ELF-1 (cell line): Measurements from ENCODE around the gene CYP1B1.
"Not testable (repeated sequence)": the region's sequence is repeated elsewhere in the genome, so short reads cannot be mapped to it uniquely, and the experiment has no call there.

Source experiments
- DNase-seq: peaks from one replicate; pipeline ENCODE4 v3.0.0-alpha.2; 2016; ENCODE audit warnings: low read depth, low spot score

CYP1B1 gene

DNA sequence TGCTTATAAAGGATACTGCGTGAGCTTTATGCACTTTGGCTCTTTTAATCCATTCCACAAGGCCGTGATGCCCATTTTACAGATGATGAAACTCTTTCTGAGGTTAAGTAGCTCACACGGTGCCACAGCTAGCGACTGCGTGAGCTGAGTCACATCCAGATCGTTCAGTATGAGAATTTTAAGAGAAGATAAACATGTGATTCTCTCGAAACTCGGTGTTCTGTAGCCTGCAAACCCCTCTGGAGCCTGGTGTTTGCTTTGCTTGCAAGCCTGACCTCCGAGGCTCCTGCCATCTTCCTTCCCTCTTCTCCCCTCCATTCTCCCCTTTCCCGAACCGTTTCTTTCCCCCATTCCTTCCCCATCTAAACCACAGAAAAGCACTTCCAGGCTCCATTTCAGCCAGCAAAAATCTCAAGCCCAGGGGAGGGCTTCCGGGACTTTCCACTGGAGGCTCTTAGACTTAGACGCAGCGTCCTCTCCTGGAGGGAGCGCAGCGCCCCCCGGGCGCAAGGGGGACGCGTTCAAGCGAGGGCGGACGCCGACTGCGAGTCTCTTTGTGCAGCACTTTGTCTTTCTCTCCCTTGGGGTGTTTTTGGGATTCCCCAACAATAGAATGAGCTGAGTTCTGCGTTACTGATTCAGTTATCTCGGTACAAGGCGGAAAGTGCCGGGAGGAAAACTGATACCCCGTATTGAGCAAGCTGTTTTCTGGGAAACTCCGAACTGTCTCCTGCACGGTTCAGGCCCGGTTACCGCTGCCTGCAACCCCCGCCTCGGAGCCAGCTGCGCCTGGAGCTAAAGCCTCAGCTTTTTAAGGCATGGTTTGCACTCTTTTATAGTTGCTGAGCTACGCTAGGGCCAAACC is 38.0 kb downstream of the CYP1B1 start:
- DNase-seq: peak; percentile 80

DNA sequence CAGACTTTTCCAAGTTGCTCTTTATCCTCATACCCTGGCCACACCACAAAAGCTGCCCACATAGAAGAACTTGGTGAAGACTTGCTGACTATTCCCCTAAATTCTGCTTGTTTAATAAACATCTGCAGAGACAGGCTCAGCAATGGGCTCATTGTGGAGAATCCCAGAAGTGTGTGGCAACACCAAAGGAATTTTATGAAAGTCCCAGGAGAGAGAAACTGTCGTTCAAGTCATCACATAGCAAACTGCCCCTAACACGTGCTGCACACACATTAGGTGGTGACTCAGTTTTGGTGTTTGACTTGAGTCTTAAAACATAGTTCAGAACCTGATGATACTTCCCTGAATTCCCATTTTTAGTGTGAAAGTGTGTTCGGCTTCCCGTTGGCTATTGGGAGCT is 38.6 kb downstream of the CYP1B1 start:
- DNase-seq: no peak

DNA sequence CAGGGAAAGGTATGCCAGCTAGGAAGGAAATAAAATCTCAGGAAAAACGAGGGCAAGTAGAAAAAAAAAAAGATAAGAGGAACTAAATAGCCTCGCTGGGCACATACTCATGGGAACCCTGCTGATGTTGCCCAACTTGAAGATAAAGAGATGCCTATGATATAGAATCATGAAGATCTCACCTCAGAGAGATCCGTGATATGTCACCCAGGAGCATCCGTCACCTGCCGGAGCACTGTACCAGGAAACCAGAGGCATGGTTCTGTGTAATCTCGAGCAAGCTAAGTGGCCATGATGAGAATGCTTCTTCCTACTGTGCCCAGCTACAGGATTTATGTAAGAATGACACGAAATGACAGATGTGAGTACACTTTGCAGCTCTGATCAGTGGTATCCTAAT is 40.0 kb downstream of the CYP1B1 start:
- DNase-seq: no peak

DNA sequence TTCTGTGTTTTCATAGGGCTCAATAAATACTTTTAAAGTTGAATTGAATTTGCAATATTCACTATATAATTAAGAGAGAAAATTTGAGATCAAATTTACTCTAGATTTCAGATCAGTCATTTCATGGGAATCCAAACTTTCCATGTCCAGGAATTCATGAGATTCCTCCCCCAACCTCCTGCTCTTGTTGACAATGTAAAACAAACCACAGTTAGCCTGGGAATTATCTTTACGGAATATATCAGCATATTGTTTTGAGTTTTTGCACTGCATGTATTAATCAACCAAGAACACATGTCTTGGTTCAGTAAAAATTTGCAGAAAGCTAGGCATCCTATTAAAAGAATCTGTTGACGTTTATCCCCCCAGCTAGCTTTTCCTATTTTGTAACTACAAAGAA is 42.3 kb downstream of the CYP1B1 start:
- no peak for DNase-seq

DNA sequence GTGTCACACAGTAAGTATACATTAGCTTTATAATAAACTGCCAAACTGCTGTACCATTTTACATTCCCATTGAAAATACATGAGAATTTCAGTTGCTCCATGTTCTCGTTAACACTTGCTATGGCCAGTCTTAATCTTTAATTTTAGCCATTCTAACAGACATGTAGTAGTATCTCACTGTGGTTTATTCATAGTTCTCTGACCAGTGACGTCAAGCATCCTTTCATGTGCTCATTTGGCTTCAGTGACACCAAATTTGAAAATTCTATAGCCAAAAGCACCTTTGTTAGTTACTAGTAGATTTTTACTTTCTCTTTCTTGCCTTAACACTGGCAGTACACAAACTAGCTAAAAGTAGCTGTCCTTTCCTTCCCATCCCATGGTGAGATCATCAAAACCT is 43.0 kb downstream of the CYP1B1 start:
- DNase-seq: no peak

DNA sequence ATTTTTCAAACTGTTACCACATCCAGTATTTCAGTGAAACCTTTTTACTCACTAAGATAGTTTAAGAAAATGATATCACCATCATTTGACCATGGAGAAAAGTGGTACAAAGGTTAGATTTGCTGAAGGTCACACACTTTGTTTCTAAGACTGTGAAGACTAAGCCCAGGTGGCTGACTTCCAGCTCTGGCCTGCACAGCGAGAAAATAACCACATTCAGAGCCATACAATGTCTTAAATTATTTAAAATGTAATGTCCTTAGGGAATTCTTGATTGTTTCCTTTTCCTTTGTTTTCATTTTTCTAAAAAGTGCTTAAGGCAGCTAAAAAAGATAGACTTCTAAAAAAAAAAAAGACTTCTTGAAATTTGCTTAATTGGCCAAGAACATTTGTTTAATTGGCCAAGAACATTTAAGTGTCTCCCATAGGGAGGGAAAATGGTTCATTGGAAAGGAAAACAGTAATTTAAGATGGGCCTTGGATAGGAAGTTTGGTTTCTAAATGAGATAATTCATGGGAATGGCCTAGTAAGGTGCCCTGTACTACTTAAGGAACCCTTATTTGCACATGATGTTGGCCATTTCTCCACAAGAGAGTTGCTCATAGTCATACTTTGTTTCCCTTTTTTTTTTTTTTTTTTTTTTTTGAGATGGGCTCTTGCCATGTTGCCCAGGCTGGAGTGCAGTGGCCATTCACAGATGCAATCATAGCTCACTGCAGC is 45.2 kb downstream of the CYP1B1 start:
- DNase-seq: no peak

DNA sequence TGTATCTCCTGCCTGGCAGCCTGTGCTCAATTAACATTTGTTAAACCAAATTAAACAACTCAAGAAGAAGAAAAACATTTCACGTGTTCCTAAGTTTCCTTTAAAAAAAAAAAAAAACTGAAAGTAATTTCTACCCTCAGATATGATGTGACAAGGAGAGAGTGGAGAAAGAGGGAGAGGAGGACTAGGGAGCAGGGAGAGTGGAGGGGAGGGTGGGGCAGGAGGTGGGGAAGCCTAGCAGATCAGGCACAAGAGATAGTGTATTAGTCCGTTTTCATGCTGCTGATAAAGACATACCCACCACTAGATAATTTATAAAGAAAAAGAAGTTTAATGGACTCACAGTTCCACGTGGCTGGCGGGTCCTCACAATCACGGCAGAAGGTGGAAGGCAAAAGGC is 46.4 kb downstream of the CYP1B1 start:
- no peak for DNase-seq

DNA sequence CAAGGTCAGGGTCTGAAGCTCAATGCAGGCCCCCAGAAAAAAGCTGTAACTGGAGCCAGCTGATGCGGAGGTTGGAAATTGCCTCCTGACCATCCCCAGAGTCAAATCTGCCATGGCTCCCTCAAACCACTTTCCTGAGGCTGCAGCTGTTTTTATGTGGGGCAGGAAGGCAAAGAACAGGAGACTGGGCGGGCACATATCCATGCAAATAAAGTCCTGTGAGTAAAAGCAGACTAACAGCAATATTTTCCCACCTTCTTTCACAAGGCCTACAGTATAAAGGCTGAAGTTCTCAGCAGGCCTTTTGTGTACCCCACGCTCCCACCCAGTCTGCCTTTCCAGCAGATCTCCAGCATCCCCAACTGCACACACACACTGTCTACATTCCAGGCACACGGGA is 47.1 kb downstream of the CYP1B1 start:
- DNase-seq: no peak

DNA sequence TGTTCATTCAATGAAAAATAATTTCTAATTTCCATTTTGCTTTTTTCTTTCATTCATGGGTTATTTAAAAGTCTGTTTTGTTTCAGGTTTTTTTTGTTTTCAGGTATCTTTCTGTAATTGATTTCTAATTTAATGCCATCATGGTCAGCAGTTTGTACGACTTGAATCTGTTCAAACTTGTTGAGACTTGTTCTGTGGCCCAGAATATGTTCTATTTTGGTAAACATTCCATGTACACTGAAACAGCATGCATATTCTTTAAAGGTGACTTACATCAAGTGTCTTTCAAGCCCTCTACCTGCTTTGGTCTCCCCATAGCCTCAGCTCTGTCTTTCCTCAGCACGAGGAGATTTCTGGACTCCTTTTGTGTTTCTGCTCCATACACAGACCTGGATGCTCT is 49.1 kb downstream of the CYP1B1 start:
- no peak for DNase-seq

DNA sequence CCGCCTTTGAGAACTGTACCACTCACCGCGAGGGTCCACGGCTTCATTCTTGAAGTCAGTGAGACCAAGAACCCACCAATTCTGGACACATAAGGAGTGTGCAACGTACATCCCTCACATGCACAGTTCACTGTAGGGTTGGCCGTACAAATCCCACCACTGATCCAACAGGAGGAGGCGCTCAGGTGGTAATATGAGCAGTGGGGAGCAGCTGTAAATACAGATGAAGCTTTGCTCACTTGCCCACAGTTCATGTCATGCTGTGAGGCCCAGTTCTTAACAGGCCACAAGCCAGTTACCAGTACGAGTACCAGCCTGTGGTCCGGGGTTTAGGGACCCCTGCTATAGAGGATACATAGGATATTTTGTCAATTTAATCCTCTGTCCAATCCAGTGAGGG is 54.4 kb downstream of the CYP1B1 start:
- no peak for DNase-seq

DNA sequence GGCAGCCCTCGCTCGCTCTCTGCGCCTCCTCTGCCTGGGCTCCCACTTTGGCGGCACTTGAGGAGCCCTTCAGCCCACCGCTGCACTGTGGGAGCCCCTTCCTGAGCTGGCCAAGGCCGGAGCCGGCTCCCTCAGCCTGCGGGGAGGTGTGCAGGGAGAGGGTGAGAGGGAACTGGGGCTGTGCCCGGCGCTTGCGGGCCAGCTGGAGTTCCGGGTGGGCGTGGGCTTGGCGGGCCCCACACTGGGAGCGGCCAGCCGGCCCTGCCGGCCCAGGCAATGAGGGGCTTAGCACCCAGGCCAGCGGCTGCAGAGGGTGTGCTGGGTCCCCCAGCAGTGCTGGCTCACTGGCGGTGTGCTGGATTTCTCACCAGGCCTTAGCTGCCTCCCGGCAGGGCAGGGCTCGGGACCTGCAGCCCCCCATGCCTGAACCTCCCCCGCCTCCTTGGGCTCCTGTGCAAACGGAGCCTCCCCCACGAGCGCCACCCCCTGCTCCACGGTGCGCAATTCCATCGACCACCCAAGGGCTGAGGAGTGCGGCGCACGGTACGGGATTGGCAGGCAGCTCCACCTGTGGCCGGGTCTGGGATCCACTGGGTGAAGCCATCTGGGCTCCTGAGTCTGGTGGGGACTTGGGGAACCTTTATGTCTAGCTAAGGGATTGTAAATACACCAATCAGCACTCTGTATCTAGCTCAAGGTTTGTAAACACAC is 55.4 kb downstream of the CYP1B1 start:
- DNase-seq: not testable (repeated sequence)

DNA sequence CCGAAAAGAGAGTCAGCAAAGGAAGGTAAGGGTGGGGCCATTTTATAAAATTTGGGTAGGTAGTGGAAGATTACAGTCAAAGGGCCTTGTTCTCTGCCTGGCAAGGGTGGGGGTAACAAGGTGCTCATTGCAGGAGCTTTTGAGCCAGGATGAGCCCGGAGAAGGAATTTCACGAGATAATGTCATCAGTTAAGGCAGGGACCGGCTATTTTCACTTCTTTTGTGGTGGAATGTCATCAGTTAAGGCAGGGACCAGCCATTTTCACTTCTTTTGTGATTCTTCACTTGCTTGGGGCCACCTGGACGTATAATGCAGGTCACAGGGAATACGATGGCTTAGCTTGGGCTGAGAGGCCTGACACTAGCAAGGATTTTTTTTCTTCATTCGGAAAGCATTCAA is 58.1 kb downstream of the CYP1B1 start:
- peak; percentile 69 for DNase-seq
